ENCODE results near the gene CLIC4.
"Not testable (repeated sequence)": the region's sequence is repeated elsewhere in the genome, so short reads cannot be mapped to it uniquely, and the experiment has no call there.

Gene CLIC4

DNA sequence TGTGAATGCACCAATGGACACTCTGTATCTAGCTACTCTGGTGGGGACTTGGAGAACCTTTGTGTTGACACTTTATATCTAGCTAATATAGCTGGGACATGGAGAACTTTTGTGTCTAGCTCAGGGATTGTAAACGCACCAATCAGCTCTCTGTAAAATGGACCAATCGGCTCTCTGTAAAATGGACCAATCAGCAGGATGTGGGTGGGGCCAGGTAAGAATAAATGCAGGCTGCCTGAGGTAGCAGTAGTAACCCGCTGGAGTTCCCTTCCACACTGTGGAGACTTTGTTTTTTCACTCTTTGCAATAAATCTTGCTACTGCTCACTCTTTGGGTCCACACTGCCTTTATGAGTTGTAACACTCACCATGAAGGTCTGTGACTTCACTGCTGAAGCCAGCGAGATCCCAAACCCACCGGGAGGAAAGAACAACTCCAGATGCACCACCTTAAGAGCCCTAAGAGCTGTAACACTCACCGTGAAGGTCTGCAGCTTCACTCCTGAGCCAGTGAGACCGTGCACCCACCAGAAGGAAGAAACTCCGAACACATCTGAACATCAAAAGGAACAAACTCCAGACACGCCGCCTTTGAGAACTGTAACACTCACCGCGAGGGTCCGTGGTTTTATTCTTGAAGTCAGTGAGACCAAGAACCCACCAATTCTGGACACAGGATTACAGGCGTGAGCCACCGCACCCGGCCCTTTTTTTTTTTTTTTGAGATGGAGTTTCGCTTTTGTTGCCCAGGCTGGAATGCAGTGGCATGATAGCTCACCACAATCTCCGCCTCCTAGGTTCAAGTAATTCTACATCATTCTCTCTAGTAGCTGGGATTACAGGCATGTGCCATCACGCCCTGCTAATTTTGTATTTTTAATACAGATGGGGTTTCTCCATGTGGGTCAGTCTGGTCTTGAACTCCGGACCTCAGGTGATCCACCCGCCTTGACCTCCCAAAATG lies 22.9 kb upstream of the CLIC4 start:
- not testable (repeated sequence) for H3K4me3 ChIP-seq (ENCODE audit: low read depth, low read length); H3K36me3 ChIP-seq (ENCODE audit: control insufficient read depth, insufficient read depth, low read length); H3K9ac ChIP-seq (ENCODE audit: low read depth, low read length); H3K9me3 ChIP-seq (ENCODE audit: control insufficient read depth, insufficient read depth, low read length); H3K4me1 ChIP-seq (ENCODE audit: control insufficient read depth, insufficient read depth, low read length); H3K27me3 ChIP-seq (ENCODE audit: control insufficient read depth, insufficient read depth, low read length)

DNA sequence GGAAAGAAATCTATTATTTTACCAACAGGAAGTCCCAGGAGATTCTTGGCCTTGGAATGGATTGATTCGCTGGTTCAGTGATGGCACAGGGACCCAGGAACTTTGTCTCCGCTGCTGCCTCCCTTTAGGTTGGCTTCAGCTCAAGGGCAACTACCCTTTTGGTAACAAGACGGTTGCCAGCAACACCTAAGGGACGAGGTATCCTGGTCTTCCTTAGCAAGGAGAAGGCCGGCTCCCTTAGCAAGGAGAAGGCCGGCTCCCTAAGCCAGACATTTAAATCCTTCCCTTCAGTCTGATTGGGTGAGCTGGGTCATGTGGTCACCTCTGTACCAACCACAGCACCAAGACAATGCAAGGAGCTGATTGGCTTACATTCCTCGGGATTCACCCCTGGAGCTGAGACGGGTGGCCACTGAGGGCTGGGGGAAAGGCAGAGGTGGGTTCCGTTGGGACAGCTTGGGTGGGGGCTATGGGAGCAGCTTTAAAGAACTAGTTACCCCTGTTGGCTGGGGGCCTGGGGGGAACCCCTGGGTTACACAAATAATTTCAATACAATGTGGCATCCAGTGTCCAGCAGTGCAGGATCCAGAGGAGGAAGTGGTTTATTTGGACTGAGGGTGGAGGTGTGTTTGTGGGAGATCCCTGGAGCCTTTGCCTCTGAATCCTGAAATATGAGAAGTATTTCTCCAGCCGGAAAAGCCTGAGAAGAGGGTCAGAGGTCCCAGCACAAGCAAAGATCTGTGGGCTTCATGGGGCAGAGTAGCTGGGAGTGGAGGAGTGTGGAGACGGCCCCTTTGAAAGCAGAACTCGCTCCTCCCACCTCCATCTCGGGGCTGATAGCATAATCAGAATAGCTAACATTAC lies 20.7 kb upstream of the CLIC4 start:
- Histone ChIP-seq H3K4me3 (ENCODE audit: low read depth, low read length) (no peak overlapping the region), H3K9me3 (ENCODE audit: control insufficient read depth, insufficient read depth, low read length) (no peaks in the 10 kb centered on the region), H3K4me1 (ENCODE audit: control insufficient read depth, insufficient read depth, low read length) (peaks cover 5% of the 10 kb centered on the region), H3K9ac (ENCODE audit: low read depth, low read length) (no peak overlapping the region), H3K36me3 (ENCODE audit: control insufficient read depth, insufficient read depth, low read length) (no peaks in the 10 kb centered on the region), H3K27me3 (ENCODE audit: control insufficient read depth, insufficient read depth, low read length) (no peaks in the 10 kb centered on the region)

DNA sequence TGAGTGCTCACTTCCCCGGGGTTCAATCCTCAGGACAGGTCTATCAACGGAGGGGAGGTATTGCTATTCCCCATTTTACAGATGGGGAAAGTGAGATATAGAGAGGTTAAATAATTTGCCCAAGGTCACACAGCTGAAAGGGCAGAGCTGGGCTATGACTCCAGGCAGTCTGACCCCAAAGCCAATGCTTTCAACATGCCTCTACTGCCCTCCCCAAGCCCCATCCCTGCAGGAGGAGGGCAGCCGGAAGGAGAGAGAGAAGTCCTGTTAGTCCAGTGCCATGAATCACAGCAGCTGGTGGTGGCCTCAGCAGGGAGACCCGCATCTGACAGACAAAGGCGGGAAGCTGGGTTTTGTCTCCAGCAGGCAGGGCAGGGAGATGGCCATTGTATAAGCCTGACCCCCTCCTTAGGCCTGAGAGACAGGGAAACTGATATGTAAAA lies 20.0 kb upstream of the CLIC4 start:
- Histone ChIP-seq H3K36me3 (ENCODE audit: control insufficient read depth, insufficient read depth, low read length) (no peaks in the 10 kb centered on the region), H3K4me1 (ENCODE audit: control insufficient read depth, insufficient read depth, low read length) (peaks cover 5% of the 10 kb centered on the region), H3K27me3 (ENCODE audit: control insufficient read depth, insufficient read depth, low read length) (no peaks in the 10 kb centered on the region), H3K9me3 (ENCODE audit: control insufficient read depth, insufficient read depth, low read length) (no peaks in the 10 kb centered on the region), H3K4me3 (ENCODE audit: low read depth, low read length) (no peak overlapping the region), H3K9ac (ENCODE audit: low read depth, low read length) (no peak overlapping the region)

DNA sequence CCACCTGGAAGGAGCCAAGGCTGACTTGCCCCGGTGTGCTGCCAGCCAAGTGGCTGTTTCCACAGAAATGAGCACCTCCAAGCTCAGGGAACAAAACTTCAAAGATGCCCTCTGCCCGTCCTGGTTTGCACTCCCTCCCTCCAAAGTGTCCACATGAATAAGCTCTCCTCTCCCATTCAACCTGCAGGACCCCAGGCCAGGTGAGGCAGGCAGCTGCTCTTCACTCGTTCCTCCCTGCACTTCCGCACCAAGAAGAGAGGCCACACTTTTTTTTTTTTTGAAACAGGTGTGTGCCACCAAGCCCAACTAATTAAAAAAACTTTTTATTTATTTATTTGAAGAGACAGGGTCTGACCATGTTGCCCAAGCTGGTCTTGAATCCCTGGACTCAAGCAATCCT lies 18.5 kb upstream of the CLIC4 start:
- Histone ChIP-seq H3K27me3 (ENCODE audit: control insufficient read depth, insufficient read depth, low read length) (no peaks in the 10 kb centered on the region), H3K36me3 (ENCODE audit: control insufficient read depth, insufficient read depth, low read length) (no peaks in the 10 kb centered on the region), H3K4me1 (ENCODE audit: control insufficient read depth, insufficient read depth, low read length) (peaks cover 12% of the 10 kb centered on the region), H3K9ac (ENCODE audit: low read depth, low read length) (no peak overlapping the region), H3K9me3 (ENCODE audit: control insufficient read depth, insufficient read depth, low read length) (no peaks in the 10 kb centered on the region), H3K4me3 (ENCODE audit: low read depth, low read length) (no peak overlapping the region)

DNA sequence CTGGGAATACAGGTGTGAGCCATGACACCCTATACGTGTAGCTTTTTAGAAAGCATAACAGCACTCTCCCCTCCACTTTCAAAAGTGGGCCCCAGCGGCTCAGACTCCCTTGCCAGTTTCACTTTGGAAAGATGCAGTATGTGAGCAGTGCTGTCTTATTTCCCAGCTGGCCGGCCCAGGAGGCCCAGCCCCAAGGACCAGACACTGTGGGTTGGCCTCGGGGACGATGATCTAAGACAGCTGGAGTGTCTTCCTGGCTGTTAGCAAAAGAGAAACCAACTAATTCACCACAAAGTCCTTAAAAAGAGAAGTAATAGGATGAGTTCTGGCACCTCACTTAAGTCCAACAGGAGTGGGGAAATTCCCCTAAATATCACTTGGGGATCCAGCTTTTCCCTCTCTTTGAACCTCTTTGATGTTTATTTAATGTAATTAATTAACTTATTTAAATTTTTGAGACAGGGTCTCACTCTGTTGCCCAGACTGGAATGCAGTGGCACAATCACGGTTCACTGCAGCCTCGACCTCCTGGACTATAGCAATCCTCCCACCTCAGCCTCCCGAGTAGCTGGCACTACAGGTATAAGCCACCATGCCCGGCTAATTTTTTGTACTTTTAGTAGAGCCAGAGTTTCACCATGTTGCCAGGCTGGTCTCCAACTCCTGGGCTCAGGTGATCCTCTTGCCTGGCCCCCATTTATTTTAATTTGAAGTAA lies 17.6 kb upstream of the CLIC4 start:
- no peak overlapping the region for H3K9ac ChIP-seq (ENCODE audit: low read depth, low read length)
- H3K4me1 ChIP-seq (ENCODE audit: control insufficient read depth, insufficient read depth, low read length) = peaks cover 12% of the 10 kb centered on the region
- H3K4me3 ChIP-seq (ENCODE audit: low read depth, low read length) = no peak overlapping the region
- H3K27me3 ChIP-seq (ENCODE audit: control insufficient read depth, insufficient read depth, low read length) = no peaks in the 10 kb centered on the region
- no peaks in the 10 kb centered on the region for H3K9me3 ChIP-seq (ENCODE audit: control insufficient read depth, insufficient read depth, low read length)
- H3K36me3 ChIP-seq (ENCODE audit: control insufficient read depth, insufficient read depth, low read length) = no peaks in the 10 kb centered on the region

DNA sequence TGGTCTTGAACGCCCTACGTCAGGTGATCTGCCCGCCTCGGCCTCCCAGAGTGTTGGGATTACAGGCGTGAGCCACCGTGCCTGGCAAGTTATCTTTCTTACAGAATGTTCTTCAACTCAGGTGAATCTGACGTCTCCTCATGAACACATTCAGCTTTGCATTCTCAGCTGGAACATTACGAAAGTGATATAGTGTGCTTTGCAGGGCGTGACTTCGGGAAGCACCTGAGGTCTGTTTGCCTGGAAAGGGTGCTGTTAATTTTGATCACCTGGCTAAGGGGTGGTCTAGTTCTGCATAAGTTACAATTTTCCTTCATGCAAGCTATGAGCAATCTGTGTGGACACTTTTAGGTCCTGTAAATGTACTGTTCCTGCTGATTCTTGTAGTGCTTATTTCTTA lies 16.3 kb upstream of the CLIC4 start:
- H3K36me3 ChIP-seq (ENCODE audit: control insufficient read depth, insufficient read depth, low read length) = no peaks in the 10 kb centered on the region
- H3K9ac ChIP-seq (ENCODE audit: low read depth, low read length) = no peak overlapping the region
- H3K4me3 ChIP-seq (ENCODE audit: low read depth, low read length) = no peak overlapping the region
- H3K4me1 ChIP-seq (ENCODE audit: control insufficient read depth, insufficient read depth, low read length) = peaks cover 12% of the 10 kb centered on the region
- no peaks in the 10 kb centered on the region for H3K9me3 ChIP-seq (ENCODE audit: control insufficient read depth, insufficient read depth, low read length)
- H3K27me3 ChIP-seq (ENCODE audit: control insufficient read depth, insufficient read depth, low read length) = no peaks in the 10 kb centered on the region

DNA sequence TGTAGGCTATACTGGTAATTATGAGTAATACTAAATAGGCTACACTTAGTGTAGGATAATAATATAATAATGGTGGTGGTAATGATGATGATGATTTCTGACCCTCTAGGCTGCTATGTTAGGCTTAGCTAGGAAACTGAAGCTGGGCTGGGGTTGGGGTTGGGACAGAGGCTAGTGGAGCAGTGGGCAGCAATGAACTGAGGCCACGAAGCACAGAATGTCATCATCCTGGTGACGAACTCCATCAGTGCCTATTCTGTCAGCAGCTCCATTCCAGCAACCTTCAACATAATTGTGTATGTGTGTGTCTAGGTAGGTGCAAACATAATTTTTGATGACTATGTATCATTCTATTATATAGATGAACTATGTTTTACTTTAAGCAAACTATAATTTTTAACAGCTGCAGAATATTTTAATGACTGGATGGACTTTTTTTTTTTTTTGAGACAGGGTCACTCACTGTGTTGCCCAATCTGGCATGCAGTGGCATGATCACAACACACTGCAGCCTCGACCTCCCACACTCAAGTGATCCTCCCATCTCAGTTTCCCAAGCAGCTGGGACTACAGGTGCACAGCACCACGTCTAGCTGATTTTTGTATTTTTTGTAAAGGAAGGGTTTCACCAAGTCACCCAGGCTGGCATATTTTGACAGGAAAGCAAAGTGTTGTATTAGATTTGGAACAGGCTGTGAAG lies 12.9 kb upstream of the CLIC4 start:
- no peak overlapping the region for H3K4me3 ChIP-seq (ENCODE audit: low read depth, low read length)
- H3K4me1 ChIP-seq (ENCODE audit: control insufficient read depth, insufficient read depth, low read length) = peaks cover 15% of the 10 kb centered on the region
- H3K27me3 ChIP-seq (ENCODE audit: control insufficient read depth, insufficient read depth, low read length) = no peaks in the 10 kb centered on the region
- no peak overlapping the region for H3K9ac ChIP-seq (ENCODE audit: low read depth, low read length)
- no peaks in the 10 kb centered on the region for H3K36me3 ChIP-seq (ENCODE audit: control insufficient read depth, insufficient read depth, low read length)
- H3K9me3 ChIP-seq (ENCODE audit: control insufficient read depth, insufficient read depth, low read length) = no peaks in the 10 kb centered on the region

DNA sequence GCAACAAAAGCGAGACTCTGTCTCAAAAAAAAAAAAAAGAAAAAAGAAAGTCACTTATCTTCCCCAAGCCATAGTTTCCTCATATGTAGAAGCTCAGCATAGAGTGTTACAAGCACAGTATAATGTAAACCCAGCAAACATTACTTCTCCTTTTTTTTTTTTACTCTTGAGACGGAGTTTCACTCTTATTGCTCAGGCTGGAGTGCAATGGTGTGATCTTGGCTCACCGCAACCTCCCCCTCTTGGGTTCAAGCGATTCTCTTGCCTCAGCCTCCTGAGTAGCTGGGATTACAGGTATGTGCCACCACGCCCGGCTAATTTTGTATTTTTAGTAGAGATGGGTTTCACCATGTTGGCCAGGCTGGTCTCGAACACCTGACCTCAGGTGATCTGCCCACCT lies 11.9 kb upstream of the CLIC4 start:
- H3K27me3 ChIP-seq (ENCODE audit: control insufficient read depth, insufficient read depth, low read length); H3K4me3 ChIP-seq (ENCODE audit: low read depth, low read length); H3K9ac ChIP-seq (ENCODE audit: low read depth, low read length); H3K36me3 ChIP-seq (ENCODE audit: control insufficient read depth, insufficient read depth, low read length); H3K9me3 ChIP-seq (ENCODE audit: control insufficient read depth, insufficient read depth, low read length): not testable (repeated sequence)
- H3K4me1 ChIP-seq (ENCODE audit: control insufficient read depth, insufficient read depth, low read length) = peaks cover 15% of the 10 kb centered on the region

DNA sequence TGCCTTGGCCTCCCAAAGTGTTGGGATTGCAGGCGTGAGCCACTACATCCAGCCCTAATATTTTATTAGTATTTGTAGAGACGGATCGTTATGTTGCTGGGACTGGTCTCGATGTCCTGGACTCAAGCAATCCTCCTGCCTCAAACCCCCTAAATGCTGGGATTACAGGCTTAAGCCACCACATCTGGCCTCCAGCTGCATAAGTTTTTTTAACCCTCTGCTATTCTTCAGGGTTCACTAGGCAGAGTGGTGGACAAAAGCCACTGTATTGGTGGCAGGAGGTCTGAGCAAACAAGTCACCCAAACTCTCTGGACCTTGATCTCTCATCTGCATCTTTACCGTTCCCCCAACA lies 10.1 kb upstream of the CLIC4 start:
- Histone ChIP-seq H3K9ac (ENCODE audit: low read depth, low read length) (no peak overlapping the region), H3K4me3 (ENCODE audit: low read depth, low read length) (no peak overlapping the region), H3K9me3 (ENCODE audit: control insufficient read depth, insufficient read depth, low read length) (no peaks in the 10 kb centered on the region), H3K27me3 (ENCODE audit: control insufficient read depth, insufficient read depth, low read length) (no peaks in the 10 kb centered on the region), H3K4me1 (ENCODE audit: control insufficient read depth, insufficient read depth, low read length) (peaks cover 20% of the 10 kb centered on the region), H3K36me3 (ENCODE audit: control insufficient read depth, insufficient read depth, low read length) (no peaks in the 10 kb centered on the region)

DNA sequence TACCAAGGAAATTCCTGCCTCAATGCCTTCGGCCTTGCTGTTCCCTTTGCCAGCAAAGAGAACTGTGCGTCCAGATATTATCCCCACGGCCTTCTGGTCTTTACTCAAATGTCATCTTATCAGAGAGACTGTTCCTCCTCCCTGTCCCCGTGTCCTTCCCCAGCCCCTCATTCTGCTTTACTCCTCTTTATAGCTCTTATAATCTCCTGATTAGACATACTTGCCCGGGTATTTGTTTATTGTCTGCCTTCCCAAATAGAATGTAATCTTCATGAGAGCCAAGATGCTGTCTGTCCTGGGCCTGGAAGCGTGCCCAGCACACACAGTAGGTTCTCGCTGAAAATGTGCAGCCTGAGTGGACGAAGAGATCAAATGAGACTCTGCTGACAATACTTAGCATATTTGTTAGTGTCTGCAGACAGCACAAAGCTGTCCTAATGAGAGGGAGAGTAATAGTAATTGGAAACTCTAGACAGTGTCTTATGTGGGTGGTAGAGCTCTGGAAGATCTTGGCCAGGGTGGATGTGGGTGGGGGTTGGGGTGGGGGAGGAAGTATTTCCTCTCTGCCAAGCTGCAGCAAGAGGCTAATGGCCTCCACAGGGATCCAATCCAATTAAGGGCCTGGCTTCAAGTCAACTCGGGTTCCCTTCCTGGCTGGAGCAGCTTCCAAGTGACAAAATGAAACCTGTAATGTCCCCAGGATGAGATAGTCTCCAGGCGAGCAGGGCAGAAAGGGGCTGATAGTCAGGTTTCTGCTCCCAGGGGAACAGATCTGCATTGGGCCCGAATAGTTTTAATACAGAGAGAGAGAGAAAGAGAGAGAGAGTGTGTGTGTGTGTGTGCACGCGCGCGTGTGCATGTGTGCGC lies 9.5 kb upstream of the CLIC4 start:
- H3K9me3 ChIP-seq (ENCODE audit: control insufficient read depth, insufficient read depth, low read length) = no peaks in the 10 kb centered on the region
- H3K4me3 ChIP-seq (ENCODE audit: low read depth, low read length) = no peak overlapping the region
- no peaks in the 10 kb centered on the region for H3K27me3 ChIP-seq (ENCODE audit: control insufficient read depth, insufficient read depth, low read length)
- H3K36me3 ChIP-seq (ENCODE audit: control insufficient read depth, insufficient read depth, low read length) = no peaks in the 10 kb centered on the region
- peaks cover 15% of the 10 kb centered on the region for H3K4me1 ChIP-seq (ENCODE audit: control insufficient read depth, insufficient read depth, low read length)
- no peak overlapping the region for H3K9ac ChIP-seq (ENCODE audit: low read depth, low read length)
